Measurements from ENCODE around the gene PCMT1. TPM values are rescaled to one million over a fixed set of nuclear protein-coding genes. Genes with fewer than 3 reads are reported as not detected.

Gene PCMT1
- polyA plus RNA-seq, 1 donor (not counting 4 experiments of a cell fraction or from before 2014, with no cell fraction given): 167 TPM

GRCh38 chr6:149825292-149825691 is 75.8 kb downstream of the PCMT1 start:
- Histone ChIP-seq H3K27ac (ENCODE audit: control insufficient read depth, insufficient read depth, low read length) (no peak overlapping the region), H2AFZ (ENCODE audit: control insufficient read depth, low read length) (no peak overlapping the region), H3K9me1 (ENCODE audit: control insufficient read depth, extremely low read depth, insufficient read depth, low read length) (no peaks in the 10 kb centered on the region), H3K27me3 (ENCODE audit: control insufficient read depth, extremely low read depth, insufficient read depth, low read length) (no peaks in the 10 kb centered on the region), H3K9ac (ENCODE audit: control insufficient read depth, extremely low read depth, insufficient read depth, low read length) (no peak overlapping the region), H3K36me3 (ENCODE audit: control insufficient read depth in 2 of 2, extremely low read depth in 1 of 2, insufficient read depth in 2 of 2, low read length in 2 of 2) (peaks cover 6 to 18% of the 10 kb centered on the region in 2 experiments), H3K4me3 (ENCODE audit: control insufficient read depth in 2 of 3, extremely low read depth in 1 of 3, insufficient read depth in 2 of 3, low read depth in 1 of 3, low read length in 3 of 3) (no peak overlapping the region), H4K20me1 (ENCODE audit: control insufficient read depth, extremely low read depth, insufficient read depth, low read length) (no peaks in the 10 kb centered on the region), H3K79me2 (ENCODE audit: control insufficient read depth, insufficient read depth, low read length) (no peaks in the 10 kb centered on the region), H3K4me2 (ENCODE audit: control insufficient read depth, extremely low read depth, insufficient read depth, low read depth, low read length) (no peak overlapping the region), H3K9me3 (ENCODE audit: control insufficient read depth, low read depth, low read length) (no peaks in the 10 kb centered on the region), H3K4me1 (ENCODE audit: control insufficient read depth, extremely low read depth, insufficient read depth, low read length) (no peaks in the 10 kb centered on the region)
- no peak for DNase-seq (ENCODE audit: low read depth, low spot score)
- no peak for FAIRE-seq
- dilution Hi-C loops (cut with MboI; ENCODE audit: extremely low pct_ligation_motif_present, low sequenced_read_pairs): no loop called here
- no peak for TF ChIP-seq EZH2 (IDR thresholded peaks at IDR 0.05; ENCODE audit: low read length)
- no peak for TF ChIP-seq CTCF (optimal IDR thresholded peaks at IDR 0.05 in 1 of 3, IDR thresholded peaks at IDR 0.05 in 1 of 3, conservative IDR thresholded peaks at IDR 0.05 in 1 of 3; ENCODE audit: extremely low read depth in 1 of 3, insufficient read depth in 2 of 3, low read length in 3 of 3)

- FAIRE-seq (no peak), DNase-seq (ENCODE audit: low read depth, low spot score) (no peak)
- dilution Hi-C loops (cut with MboI; ENCODE audit: extremely low pct_ligation_motif_present, low sequenced_read_pairs): no loop called here
- Histone ChIP-seq H3K9me3 (ENCODE audit: control insufficient read depth, low read depth, low read length) (no peaks in the 10 kb centered on the region), H3K9me1 (ENCODE audit: control insufficient read depth, extremely low read depth, insufficient read depth, low read length) (no peaks in the 10 kb centered on the region), H3K4me2 (ENCODE audit: control insufficient read depth, extremely low read depth, insufficient read depth, low read depth, low read length) (no peak overlapping the region), H3K4me1 (ENCODE audit: control insufficient read depth, extremely low read depth, insufficient read depth, low read length) (no peaks in the 10 kb centered on the region), H3K27ac (ENCODE audit: control insufficient read depth, insufficient read depth, low read length) (no peak overlapping the region), H3K4me3 (ENCODE audit: control insufficient read depth in 2 of 3, extremely low read depth in 1 of 3, insufficient read depth in 2 of 3, low read depth in 1 of 3, low read length in 3 of 3) (no peak overlapping the region), H2AFZ (ENCODE audit: control insufficient read depth, low read length) (no peak overlapping the region), H3K9ac (ENCODE audit: control insufficient read depth, extremely low read depth, insufficient read depth, low read length) (no peak overlapping the region), H4K20me1 (ENCODE audit: control insufficient read depth, extremely low read depth, insufficient read depth, low read length) (no peaks in the 10 kb centered on the region), H3K27me3 (ENCODE audit: control insufficient read depth, extremely low read depth, insufficient read depth, low read length) (no peaks in the 10 kb centered on the region), H3K79me2 (ENCODE audit: control insufficient read depth, insufficient read depth, low read length) (no peaks in the 10 kb centered on the region), H3K36me3 (ENCODE audit: control insufficient read depth in 2 of 2, extremely low read depth in 1 of 2, insufficient read depth in 2 of 2, low read length in 2 of 2) (peaks cover 5 to 15% of the 10 kb centered on the region in 2 experiments)
- TF ChIP-seq CTCF (optimal IDR thresholded peaks at IDR 0.05 in 1 of 3, IDR thresholded peaks at IDR 0.05 in 1 of 3, conservative IDR thresholded peaks at IDR 0.05 in 1 of 3; ENCODE audit: extremely low read depth in 1 of 3, insufficient read depth in 2 of 3, low read length in 3 of 3) (no peak), EZH2 (IDR thresholded peaks at IDR 0.05; ENCODE audit: low read length) (no peak)
Observed at GRCh38 chr6:149830731-149831307, 81.3 kb downstream of the PCMT1 start.
